HEK293T (cell line): Measurements from ENCODE around the gene TRPM8.

Source experiments
- CTCF ChIA-PET: fragments of 350-600 bp; formaldehyde crosslinking; extraction: SDS; loops from one replicate; lab custom pipeline; 2021; ENCODE audit warnings: antibody characterized with exemption, inconsistent platforms; lab: Yijun Ruan, JAX
- POLR2A ChIA-PET: fragments of 350-600 bp; formaldehyde crosslinking; extraction: SDS; loops from one replicate; lab custom pipeline; 2020; ENCODE audit warnings: antibody characterized with exemption, inconsistent platforms; lab: Yijun Ruan, JAX
- DNase-seq: peaks from one replicate; pipeline ENCODE4 v3.0.0; 2012; ENCODE audit warnings: mixed read lengths; ENCODE audit errors: extremely low spot score
- ARNT ChIP-seq: fragments of 450-650 bp; IDR thresholded peaks from 2 replicates; pipeline ENCODE4 v1.6.1; 2017; ENCODE audit warnings: mild to moderate bottlenecking
- BHLHE40 ChIP-seq: fragments of 450-650 bp; IDR thresholded peaks from 2 replicates; pipeline ENCODE4 v1.6.1; 2016; ENCODE audit warnings: mild to moderate bottlenecking, moderate library complexity, borderline replicate concordance
- CTBP1 ChIP-seq: fragments of 450-650 bp; IDR thresholded peaks from 2 replicates; pipeline ENCODE4 v1.6.1; 2016; ENCODE audit warnings: borderline replicate concordance
- ELF4 ChIP-seq: fragments of 450-650 bp; IDR thresholded peaks from 2 replicates; pipeline ENCODE4 v1.6.1; 2017; ENCODE audit warnings: antibody characterized with exemption
- FOXA1 ChIP-seq: fragments of 450-650 bp; IDR thresholded peaks from 2 replicates; pipeline ENCODE4 v1.6.1; 2016; ENCODE audit warnings: mild to moderate bottlenecking
- FOXK2 ChIP-seq: fragments of 450-650 bp; IDR thresholded peaks from 2 replicates; pipeline ENCODE4 v1.6.1; 2016; ENCODE audit warnings: mild to moderate bottlenecking
- FOXM1 ChIP-seq: fragments of 450-650 bp; IDR thresholded peaks from 2 replicates; pipeline ENCODE4 v1.6.1; 2017; ENCODE audit warnings: mild to moderate bottlenecking, borderline replicate concordance
- HDGF ChIP-seq: fragments of 450-650 bp; IDR thresholded peaks from 2 replicates; pipeline ENCODE4 v1.6.1; 2017; ENCODE audit warnings: antibody characterized with exemption, borderline replicate concordance
- L3MBTL2 ChIP-seq: fragments of 450-650 bp; conservative IDR thresholded peaks from 2 replicates; pipeline ENCODE4 v1.6.1; 2016; ENCODE audit warnings: mild to moderate bottlenecking
- LEF1 ChIP-seq: fragments of 450-650 bp; IDR thresholded peaks from 2 replicates; pipeline ENCODE4 v1.6.1; 2017; ENCODE audit warnings: mild to moderate bottlenecking, borderline replicate concordance
- NFRKB ChIP-seq: fragments of 450-650 bp; IDR thresholded peaks from 2 replicates; pipeline ENCODE4 v1.6.1; 2016; ENCODE audit warnings: mild to moderate bottlenecking, moderate library complexity
- PKNOX1 ChIP-seq: fragments of 450-650 bp; IDR thresholded peaks from 2 replicates; pipeline ENCODE4 v1.6.1; 2016
- SP1 ChIP-seq: fragments of 450-650 bp; IDR thresholded peaks from 2 replicates; pipeline ENCODE4 v1.6.1; 2017
- SUZ12 ChIP-seq: fragments of 450-650 bp; IDR thresholded peaks from 2 replicates; pipeline ENCODE4 v1.6.1; 2016; ENCODE audit warnings: mild to moderate bottlenecking
- TARDBP ChIP-seq: fragments of 450-650 bp; IDR thresholded peaks from 2 replicates; pipeline ENCODE4 v1.6.1; 2016
- ZNF384 ChIP-seq: fragments of 450-650 bp; IDR thresholded peaks from 2 replicates; pipeline ENCODE4 v1.6.1; 2016

The TRPM8 gene

GRCh38 chr2:234025466-234025865, 108.3 kb downstream of the TRPM8 start:
- ChIA-PET CTCF (no interaction called here), POLR2A (no interaction called here)
- TF ChIP-seq HDGF (no peak), L3MBTL2 (no peak), LEF1 (no peak), SUZ12 (no peak), SP1 (no peak)
- no peak for DNase-seq

- no peak for TF ChIP-seq ARNT
- no peak for TF ChIP-seq CTBP1
- TF ChIP-seq FOXA1: no peak
- TF ChIP-seq LEF1: no peak
- no peak for TF ChIP-seq BHLHE40
- TF ChIP-seq L3MBTL2: no peak
- no peak for TF ChIP-seq PKNOX1
- TF ChIP-seq FOXK2: no peak
- no peak for TF ChIP-seq ZNF384
- TF ChIP-seq SP1: no peak
- TF ChIP-seq SUZ12: no peak
- TF ChIP-seq ELF4: no peak
- no peak for TF ChIP-seq TARDBP
- no peak for TF ChIP-seq FOXM1
- TF ChIP-seq NFRKB: no peak
- TF ChIP-seq HDGF: no peak
- ChIA-PET CTCF (no interaction called here), POLR2A (no interaction called here)
- DNase-seq: no peak
Measured at GRCh38 chr2:234025891-234026401, 108.8 kb downstream of the TRPM8 start.

- no peak for TF ChIP-seq CTBP1
- no peak for TF ChIP-seq SUZ12
- TF ChIP-seq FOXK2: no peak
- TF ChIP-seq L3MBTL2: no peak
- TF ChIP-seq PKNOX1: no peak
- TF ChIP-seq ARNT: no peak
- no peak for TF ChIP-seq LEF1
- no peak for TF ChIP-seq NFRKB
- no peak for TF ChIP-seq BHLHE40
- TF ChIP-seq FOXM1: no peak
- TF ChIP-seq TARDBP: no peak
- no peak for TF ChIP-seq ELF4
- no peak for TF ChIP-seq HDGF
- no peak for TF ChIP-seq ZNF384
- no peak for TF ChIP-seq SP1
- TF ChIP-seq FOXA1: no peak
- CTCF ChIA-PET: no interaction called here
- DNase-seq: no peak
- POLR2A ChIA-PET: no interaction called here
Measured at GRCh38 chr2:234026693-234027254, 109.6 kb downstream of the TRPM8 start.

GRCh38 chr2:234027641-234028040, 110.5 kb downstream of the TRPM8 start:
- ChIA-PET CTCF (no interaction called here), POLR2A (no interaction called here)
- DNase-seq: no peak
- TF ChIP-seq LEF1 (no peak), ARNT (no peak), ELF4 (no peak), SP1 (no peak), TARDBP (no peak), NFRKB (no peak), PKNOX1 (no peak), BHLHE40 (no peak), FOXK2 (no peak), CTBP1 (no peak), FOXM1 (no peak)

GRCh38 chr2:234029150-234029733, 112.1 kb downstream of the TRPM8 start:
- POLR2A ChIA-PET: no interaction called here
- DNase-seq: no peak
- TF ChIP-seq HDGF: no peak
- TF ChIP-seq TARDBP: no peak
- no peak for TF ChIP-seq SP1
- CTCF ChIA-PET: no interaction called here

GRCh38 chr2:234031207-234031606, 114.0 kb downstream of the TRPM8 start:
- POLR2A ChIA-PET: no interaction called here
- DNase-seq: no peak
- TF ChIP-seq FOXM1: no peak
- TF ChIP-seq FOXA1: no peak
- no peak for TF ChIP-seq CTBP1
- no peak for TF ChIP-seq SUZ12
- no peak for TF ChIP-seq LEF1
- no peak for TF ChIP-seq PKNOX1
- no peak for TF ChIP-seq BHLHE40
- no peak for TF ChIP-seq HDGF
- CTCF ChIA-PET: no interaction called here
